HTERT RPE-1 (cell line): Measurements from ENCODE around the gene FGA.

Source experiments
- in situ Hi-C: fragments of 300-500 bp; cut with MboI; formaldehyde crosslinking; loops from 4 replicates; pipeline ENCODE4 v1.14.3; 2020; ENCODE audit warnings: low sequenced_read_pairs

The FGA gene

GRCh38 chr4:154583677-154584076 lies 6.9 kb downstream of the FGA start:
- in situ Hi-C loops, result no loop called here

- in situ Hi-C loops, result no loop called here
These were observed 7.3 kb downstream of the FGA start for GRCh38 chr4:154583230-154583629.

GRCh38 chr4:154582723-154583122 lies 7.8 kb downstream of the FGA start:
- in situ Hi-C loops, result no loop called here

GRCh38 chr4:154579927-154580326 lies 10.6 kb downstream of the FGA start:
- in situ Hi-C loops, result no loop called here

GRCh38 chr4:154578919-154579318 lies 11.6 kb downstream of the FGA start:
- in situ Hi-C loops, result no loop called here

GRCh38 chr4:154577324-154577723 lies 13.2 kb downstream of the FGA start:
- in situ Hi-C loops, result no loop called here

GRCh38 chr4:154574311-154574710 lies 16.2 kb downstream of the FGA start:
- in situ Hi-C loops, result no loop called here

- in situ Hi-C loops, result no loop called here
These were observed 17.2 kb downstream of the FGA start for GRCh38 chr4:154573190-154573870.

GRCh38 chr4:154569584-154569983 lies 21.0 kb downstream of the FGA start:
- in situ Hi-C loops, result no loop called here

- in situ Hi-C loops, result no loop called here
These were observed 21.5 kb downstream of the FGA start for GRCh38 chr4:154569028-154569427.

- in situ Hi-C loops, result no loop called here
These were observed 23.8 kb downstream of the FGA start for GRCh38 chr4:154566639-154567204.

GRCh38 chr4:154565704-154566103 lies 24.8 kb downstream of the FGA start:
- in situ Hi-C loops, result no loop called here

GRCh38 chr4:154564311-154564710 lies 26.2 kb downstream of the FGA start:
- in situ Hi-C loops, result no loop called here

GRCh38 chr4:154562697-154563254 lies 27.8 kb downstream of the FGA start, which contains the start of gene FGB:
Gene FGB (plus strand): TSS chr4:154563011. CDS start chr4:154563019, 8 bp downstream.
- in situ Hi-C loops, result no loop called here

- in situ Hi-C loops, result no loop called here
These were observed 29.7 kb downstream of the FGA start for GRCh38 chr4:154560824-154561231.

- in situ Hi-C loops, result no loop called here
These were observed 30.1 kb downstream of the FGA start for GRCh38 chr4:154560419-154560801.

GRCh38 chr4:154559494-154560418 lies 30.8 kb downstream of the FGA start:
- in situ Hi-C loops, result no loop called here

- in situ Hi-C loops, result no loop called here
These were observed 31.4 kb downstream of the FGA start for GRCh38 chr4:154559141-154559493.

GRCh38 chr4:154551872-154552686 lies 38.5 kb downstream of the FGA start:
- in situ Hi-C loops, result no loop called here

- in situ Hi-C loops, result no loop called here
These were observed 40.4 kb downstream of the FGA start, which contains the start of gene PLRG1 for GRCh38 chr4:154549894-154550790. Gene PLRG1 (minus strand): TSS chr4:154550400. CDS start chr4:154550308, 92 bp downstream.
